Chondrocyte (in vitro differentiated cells): ENCODE results near the gene PPP6C. TPM values are rescaled to one million over a fixed set of nuclear protein-coding genes. Genes with fewer than 3 reads are reported as not detected.
A peak's percentile ranks its signal among the peaks of the same experiment; 100 is the strongest.
"Not testable (repeated sequence)": the region's sequence is repeated elsewhere in the genome, so short reads cannot be mapped to it uniquely, and the experiment has no call there.

Source experiments
- DNase-seq: peaks from one replicate; pipeline ENCODE4 v3.0.0; 2021; ENCODE audit warnings: mixed read lengths, low spot score
- H3K27ac Mint-ChIP-seq: one replicate; pipeline ENCODE4 v1.8.0; 2021; ENCODE audit warnings: mild to moderate bottlenecking, moderate library complexity, mixed read lengths; ENCODE audit not compliant: unreplicated experiment
- H3K27me3 Mint-ChIP-seq: 2 replicates; pipeline ENCODE4 v1.8.0; 2021; ENCODE audit warnings: low read depth, mixed read lengths
- H3K36me3 Mint-ChIP-seq: 2 replicates; pipeline ENCODE4 v1.8.0; 2021; ENCODE audit warnings: low read depth, mixed read lengths
- H3K4me1 Mint-ChIP-seq: 2 replicates; pipeline ENCODE4 v1.8.0; 2021; ENCODE audit warnings: low read depth, mild to moderate bottlenecking, mixed read lengths
- H3K4me3 Mint-ChIP-seq: one replicate; pipeline ENCODE4 v1.8.0; 2021; ENCODE audit warnings: mild to moderate bottlenecking, moderate library complexity, mixed read lengths; ENCODE audit not compliant: unreplicated experiment
- H3K9me3 Mint-ChIP-seq: 2 replicates; pipeline ENCODE4 v1.8.0; 2021; ENCODE audit warnings: low read depth, mixed read lengths
- CTCF ChIP-seq: fragments of 200-600 bp; sonication (generic); IDR thresholded peaks from 2 replicates; pipeline ENCODE4 v1.5.0; 2021; ENCODE audit warnings: antibody characterized with exemption, mild to moderate bottlenecking, moderate library complexity
- total RNA-seq: library from RNA; stranded (reverse); gene quantifications from 3 replicates; pipeline ENCODE4 v1.2.1, GENCODE V29; 2021

PPP6C gene
- total RNA-seq, 1 donor from 2014 or later = 39.8 TPM

- H3K27me3 Mint-ChIP-seq = no peaks in the 10 kb centered on the region
- no peak overlapping the region for H3K4me3 Mint-ChIP-seq
- H3K4me1 Mint-ChIP-seq = no peaks in the 10 kb centered on the region
- peaks cover 12% of the 10 kb centered on the region for H3K36me3 Mint-ChIP-seq
- no peaks in the 10 kb centered on the region for H3K9me3 Mint-ChIP-seq
- H3K27ac Mint-ChIP-seq = no peak overlapping the region
- TF ChIP-seq CTCF = no peak
- no peak for DNase-seq
Measured at GRCh38 chr9:125214186-125214585, 24.6 kb upstream of the PPP6C start.

- Mint-ChIP-seq H3K27ac (no peak overlapping the region), H3K4me3 (no peak overlapping the region), H3K4me1 (peaks cover 14% of the 10 kb centered on the region), H3K36me3 (peaks cover 17% of the 10 kb centered on the region), H3K9me3 (no peaks in the 10 kb centered on the region), H3K27me3 (no peaks in the 10 kb centered on the region)
- DNase-seq = no peak
- TF ChIP-seq CTCF = no peak
Measured at GRCh38 chr9:125204477-125204876, 14.9 kb upstream of the PPP6C start.

GRCh38 chr9:125202846-125203618 is 13.4 kb upstream of the PPP6C start:
- Mint-ChIP-seq H3K27ac (no peak overlapping the region), H3K4me1 (peaks cover 14% of the 10 kb centered on the region), H3K27me3 (no peaks in the 10 kb centered on the region), H3K36me3 (peaks cover 13% of the 10 kb centered on the region), H3K4me3 (no peak overlapping the region), H3K9me3 (no peaks in the 10 kb centered on the region)
- no peak for DNase-seq
- TF ChIP-seq CTCF = no peak

GRCh38 chr9:125200216-125201047 is 10.8 kb upstream of the PPP6C start, which contains the start of gene RABEPK:
Gene RABEPK, plus strand, starts transcription at chr9:125200542. Its CDS starts 2,472 bp downstream, at chr9:125203014.
- peak; percentile 95 for DNase-seq
- TF ChIP-seq CTCF = no peak
- Mint-ChIP-seq H3K4me3 (peak within 1 kb of the TSS; percentile 93), H3K9me3 (no peaks in the 10 kb centered on the region), H3K36me3 (peaks cover 5% of the 10 kb centered on the region), H3K4me1 (peaks cover 14% of the 10 kb centered on the region), H3K27ac (peak within 1 kb of the TSS; percentile 95), H3K27me3 (no peaks in the 10 kb centered on the region)

- H3K27me3 Mint-ChIP-seq, H3K4me3 Mint-ChIP-seq, H3K9me3 Mint-ChIP-seq: not testable (repeated sequence)
Measured at GRCh38 chr9:125195591-125195990, 6.0 kb upstream of the PPP6C start.

GRCh38 chr9:125194466-125194865 is 4.9 kb upstream of the PPP6C start:
- H3K4me1 Mint-ChIP-seq = peaks cover 13% of the 10 kb centered on the region
- not testable (repeated sequence) for H3K27me3 Mint-ChIP-seq, DNase-seq, H3K27ac Mint-ChIP-seq, H3K4me3 Mint-ChIP-seq, H3K9me3 Mint-ChIP-seq, H3K36me3 Mint-ChIP-seq

More at GRCh38 chr9:125195591-125195990, 6.0 kb upstream of the PPP6C start:
- not testable (repeated sequence) for H3K36me3 Mint-ChIP-seq, DNase-seq, H3K27ac Mint-ChIP-seq, H3K4me1 Mint-ChIP-seq
